GM18907 (cell line): ENCODE data around the gene HLA-E.

Source experiments
- ATAC-seq: cut with Tn5 transposase; IDR thresholded peaks from one replicate; pipeline ENCODE4 v1.9.1; 2021; ENCODE audit warnings: mild to moderate bottlenecking, moderate library complexity; ENCODE audit not compliant: unreplicated experiment

The HLA-E gene

GRCh38 chr6:30533460-30534294, 44.4 kb downstream of the HLA-E start:
- no peak for ATAC-seq

DNA sequence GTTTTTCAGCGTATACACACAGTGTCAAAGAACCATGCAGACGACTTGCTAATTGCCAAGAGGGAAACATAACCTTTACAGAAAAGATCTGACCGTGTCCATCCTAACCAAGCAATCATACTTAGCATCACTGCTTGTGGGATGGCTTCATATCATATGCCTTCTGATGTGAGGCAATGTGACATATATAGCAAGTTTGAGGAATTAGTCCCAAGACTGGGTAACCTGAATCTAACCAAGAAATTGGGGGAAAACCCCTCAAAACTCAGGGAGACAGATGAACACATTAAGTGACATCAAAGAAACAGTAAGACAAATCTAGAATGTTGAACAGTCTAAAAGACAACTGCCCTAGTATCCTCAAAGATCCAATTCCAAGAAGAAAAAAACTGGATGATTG, 48.6 kb downstream of the HLA-E start:
- no peak for ATAC-seq

DNA sequence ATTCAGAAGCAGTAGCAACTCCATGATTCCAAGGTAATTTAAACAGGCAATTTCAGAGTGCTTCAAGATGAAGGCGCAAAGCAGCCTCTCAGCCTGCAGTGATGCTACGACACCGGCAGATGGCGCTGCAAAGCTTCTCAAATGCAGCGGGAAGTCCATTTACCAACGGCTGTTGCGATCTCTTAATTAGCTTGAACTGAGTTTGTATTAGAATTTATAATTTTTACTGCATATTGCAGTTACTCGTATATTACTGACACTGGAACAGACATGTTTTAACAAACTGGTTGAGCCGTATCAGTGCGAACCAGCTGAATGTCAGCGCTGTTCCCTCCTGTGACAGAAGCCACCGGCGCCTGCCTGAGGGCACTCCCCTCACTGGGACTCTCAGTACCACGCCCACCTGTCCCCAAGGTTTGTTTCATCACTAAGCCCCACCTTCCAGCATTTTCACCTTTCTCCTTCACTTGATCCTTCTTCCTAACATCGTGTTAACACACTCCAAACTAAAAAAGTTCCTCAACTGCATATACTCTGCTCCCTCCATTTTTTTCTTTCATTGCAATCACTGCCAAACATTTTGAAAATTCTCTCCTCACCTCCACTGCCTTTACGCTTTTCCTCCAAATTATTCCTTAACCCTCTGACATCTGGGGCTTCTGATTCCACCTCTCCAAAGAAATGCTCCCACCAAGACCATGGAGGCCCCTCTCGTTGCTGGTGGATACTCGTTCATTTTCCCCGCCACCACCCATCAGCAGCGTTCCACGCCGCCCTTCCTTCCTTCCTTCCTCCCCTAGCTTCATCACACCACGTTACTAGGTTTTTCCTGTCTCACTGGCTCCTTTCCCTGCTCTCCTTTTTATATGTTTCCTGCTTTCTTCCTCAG, 52.5 kb downstream of the HLA-E start:
- ATAC-seq = no peak

DNA sequence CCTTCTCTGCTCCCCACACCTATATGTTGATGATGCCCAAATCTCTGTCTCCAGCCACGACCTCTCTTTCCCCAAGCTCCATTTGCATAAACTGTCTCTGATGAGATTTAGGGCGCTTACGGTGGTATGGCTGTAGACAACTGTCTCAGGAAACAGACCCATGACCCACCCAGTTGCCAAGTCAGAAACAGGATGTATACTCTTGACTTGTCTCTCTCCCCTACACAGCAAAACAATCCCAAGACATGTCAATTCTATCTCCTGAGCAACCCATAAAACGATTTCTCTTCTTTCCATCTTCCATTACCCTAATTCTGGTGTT, 53.1 kb downstream of the HLA-E start:
- no peak for ATAC-seq

DNA sequence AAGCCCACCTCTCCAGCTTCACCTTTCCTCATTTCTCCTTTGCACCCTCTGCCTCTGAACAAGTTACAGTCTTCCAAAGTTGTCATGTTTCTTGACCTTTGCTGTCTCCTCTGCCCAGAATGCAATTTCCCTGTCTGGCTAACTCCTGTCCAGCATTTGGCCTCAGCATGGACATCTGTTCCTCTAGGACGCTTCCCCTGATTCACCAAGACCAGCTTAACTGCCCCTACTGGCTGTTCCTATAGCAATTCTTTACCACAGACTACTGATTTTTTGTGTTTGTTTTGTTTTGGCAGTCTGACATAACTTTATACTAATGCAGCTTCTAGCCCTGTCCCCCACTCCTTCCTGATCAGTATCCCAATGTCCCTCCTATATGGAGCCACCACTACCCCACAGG, 53.6 kb downstream of the HLA-E start:
- no peak for ATAC-seq
